H1 (cell line): ENCODE data around the gene IST1.

Experiments
- EP300 ChIP-seq, 2 experiments: IDR thresholded peaks; 1 replicate in 1 of 2; 2 replicates in 1 of 2; pipeline ENCODE4 v1.6.1; 2011 to 2012; ENCODE audit warnings: low read depth in 2 of 2, low read length in 2 of 2, mild to moderate bottlenecking in 2 of 2, borderline replicate concordance in 1 of 2, inconsistent platforms in 1 of 2, moderate library complexity in 1 of 2
- GTF2F1 ChIP-seq: IDR thresholded peaks from 2 replicates; pipeline ENCODE4 v1.6.1; 2012; ENCODE audit warnings: low read depth, low read length, improper control_type of control experiment, borderline replicate concordance
- JUND ChIP-seq: IDR thresholded peaks from 2 replicates; pipeline ENCODE4 v1.6.1; 2011; ENCODE audit warnings: mild to moderate bottlenecking, improper control_type of control experiment, low read length
- KDM4A ChIP-seq: IDR thresholded peaks from one replicate; pipeline ENCODE4 v1.7.1; 2012; ENCODE audit warnings: low read depth, mild to moderate bottlenecking, moderate library complexity, low read length, inconsistent platforms; ENCODE audit not compliant: severe bottlenecking
- POLR2A ChIP-seq, 2 experiments: IDR thresholded peaks; 1 replicate in 1 of 2; 2 replicates in 1 of 2; pipeline ENCODE4 v1.6.1; 2011; ENCODE audit warnings: low read depth in 2 of 2, low read length in 2 of 2, mild to moderate bottlenecking in 2 of 2; ENCODE audit errors: control extremely low read depth in 1 of 2
- POLR2AphosphoS5 ChIP-seq: IDR thresholded peaks from 2 replicates; pipeline ENCODE4 v1.6.1; 2011; ENCODE audit warnings: low read depth, low read length
- RFX5 ChIP-seq: IDR thresholded peaks from 2 replicates; pipeline ENCODE4 v1.6.1; 2011; ENCODE audit warnings: low read depth, low read length, improper control_type of control experiment, borderline replicate concordance
- SAP30 ChIP-seq: fragments of 300-600 bp; sonication (generic); IDR thresholded peaks from 2 replicates; pipeline ENCODE4 v1.7.1; 2012; ENCODE audit warnings: low read length, moderate library complexity, mild to moderate bottlenecking, inconsistent platforms; ENCODE audit not compliant: insufficient read depth, insufficient replicate concordance
- TAF1 ChIP-seq: IDR thresholded peaks from 2 replicates; pipeline ENCODE4 v1.6.1; 2011; ENCODE audit warnings: mild to moderate bottlenecking, low read depth, low read length
- YY1 ChIP-seq: IDR thresholded peaks from 2 replicates; pipeline ENCODE4 v1.6.1; 2011; ENCODE audit warnings: low read depth, mild to moderate bottlenecking, low read length
- TF ChIP-seq, protein P1 (sequence below), 3 experiments: IDR thresholded peaks; 1 replicate in 2 of 3; 2 replicates in 1 of 3; pipeline versions ENCODE4 v1.5.1 to v1.6.1; 2011; ENCODE audit warnings: low read length in 3 of 3, mild to moderate bottlenecking in 3 of 3, inconsistent platforms in 2 of 3, low read depth in 1 of 3, moderate library complexity in 1 of 3; ENCODE audit not compliant: insufficient read depth in 1 of 3; ENCODE audit errors: control extremely low read depth in 1 of 3

DNA sequence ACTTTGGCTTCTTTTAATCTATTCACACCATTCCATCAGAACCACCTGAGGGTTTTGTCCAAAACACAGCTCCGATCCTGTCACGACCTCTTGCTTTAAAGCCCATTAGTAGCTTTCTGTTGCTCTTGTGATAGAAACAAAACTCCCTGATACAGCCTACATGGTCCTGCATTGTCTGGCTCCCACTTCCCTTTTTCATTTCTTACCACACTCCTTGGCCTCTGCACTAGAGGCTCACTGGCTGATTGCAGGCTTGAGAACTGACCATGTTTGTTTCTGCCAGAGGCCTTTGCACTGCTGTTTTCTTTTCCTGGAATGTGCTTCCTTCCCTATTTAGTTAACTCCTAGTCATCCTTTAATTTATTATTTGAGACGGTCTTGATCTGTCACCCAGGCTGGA, 23.7 kb downstream of the IST1 start:
- no peak for TF ChIP-seq EP300 (IDR thresholded peaks at IDR 0.05; ENCODE audit: borderline replicate concordance in 1 of 2, low read depth in 2 of 2, low read length in 2 of 2)
- no peak for TF ChIP-seq YY1
- TF ChIP-seq, protein P1, sequence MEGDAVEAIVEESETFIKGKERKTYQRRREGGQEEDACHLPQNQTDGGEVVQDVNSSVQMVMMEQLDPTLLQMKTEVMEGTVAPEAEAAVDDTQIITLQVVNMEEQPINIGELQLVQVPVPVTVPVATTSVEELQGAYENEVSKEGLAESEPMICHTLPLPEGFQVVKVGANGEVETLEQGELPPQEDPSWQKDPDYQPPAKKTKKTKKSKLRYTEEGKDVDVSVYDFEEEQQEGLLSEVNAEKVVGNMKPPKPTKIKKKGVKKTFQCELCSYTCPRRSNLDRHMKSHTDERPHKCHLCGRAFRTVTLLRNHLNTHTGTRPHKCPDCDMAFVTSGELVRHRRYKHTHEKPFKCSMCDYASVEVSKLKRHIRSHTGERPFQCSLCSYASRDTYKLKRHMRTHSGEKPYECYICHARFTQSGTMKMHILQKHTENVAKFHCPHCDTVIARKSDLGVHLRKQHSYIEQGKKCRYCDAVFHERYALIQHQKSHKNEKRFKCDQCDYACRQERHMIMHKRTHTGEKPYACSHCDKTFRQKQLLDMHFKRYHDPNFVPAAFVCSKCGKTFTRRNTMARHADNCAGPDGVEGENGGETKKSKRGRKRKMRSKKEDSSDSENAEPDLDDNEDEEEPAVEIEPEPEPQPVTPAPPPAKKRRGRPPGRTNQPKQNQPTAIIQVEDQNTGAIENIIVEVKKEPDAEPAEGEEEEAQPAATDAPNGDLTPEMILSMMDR (IDR thresholded peaks at IDR 0.05; ENCODE audit: control extremely low read depth in 1 of 3, insufficient read depth in 1 of 3, low read depth in 1 of 3, low read length in 3 of 3) = no peak
- no peak for TF ChIP-seq TAF1
- TF ChIP-seq JUND = no peak
- no peak for TF ChIP-seq POLR2AphosphoS5
- TF ChIP-seq POLR2A (IDR thresholded peaks at IDR 0.05; ENCODE audit: control extremely low read depth in 1 of 2, low read depth in 2 of 2, low read length in 2 of 2) = no peak
- no peak for TF ChIP-seq RFX5
- no peak for TF ChIP-seq SAP30
- TF ChIP-seq GTF2F1 = no peak
- no peak for TF ChIP-seq KDM4A
